GM12878 (cell line): ENCODE data around the gene MALT1.

Experiments used
- CTCF ChIP-seq, 3 experiments: IDR thresholded peaks in 2 of 3; conservative IDR thresholded peaks in 1 of 3; 2 replicates each; pipeline ENCODE4 v1.5.1; 2011; ENCODE audit warnings: low read depth in 3 of 3, low read length in 3 of 3, mild to moderate bottlenecking in 3 of 3, control low read depth in 2 of 3, moderate library complexity in 2 of 3, inconsistent platforms in 1 of 3, mixed read lengths in 1 of 3; ENCODE audit not compliant: control insufficient read depth in 2 of 3, insufficient read depth in 1 of 3; ENCODE audit errors: extremely low read depth in 1 of 3
- EP300 ChIP-seq, 2 experiments: fragments of 150-350 bp in 1 of 2; IDR thresholded peaks; 2 replicates each; pipeline ENCODE4 v1.6.1; 2011 to 2012; ENCODE audit warnings: low read depth in 2 of 2, low read length in 2 of 2, borderline replicate concordance in 1 of 2, improper control_type of control experiment in 1 of 2, inconsistent platforms in 1 of 2; ENCODE audit not compliant: control insufficient read depth in 1 of 2
- MYC ChIP-seq: IDR thresholded peaks from 2 replicates; pipeline ENCODE4 v1.6.1; 2011; ENCODE audit warnings: mild to moderate bottlenecking, low read length, moderate library complexity, inconsistent platforms; ENCODE audit not compliant: insufficient read depth, insufficient replicate concordance, insufficient read length, severe bottlenecking
- REST ChIP-seq: IDR thresholded peaks from 2 replicates; pipeline ENCODE4 v1.6.1; 2012; ENCODE audit warnings: mild to moderate bottlenecking, low read depth, low read length

- TF ChIP-seq REST (no peak), CTCF (IDR thresholded peaks at IDR 0.05 in 2 of 3, conservative IDR thresholded peaks at IDR 0.05 in 1 of 3; ENCODE audit: control insufficient read depth in 2 of 3, extremely low read depth in 1 of 3, insufficient read depth in 1 of 3, low read depth in 3 of 3, low read length in 3 of 3) (no peak), MYC (no peak), EP300 (IDR thresholded peaks at IDR 0.05; ENCODE audit: borderline replicate concordance in 1 of 2, control insufficient read depth in 1 of 2, low read depth in 2 of 2, low read length in 2 of 2) (no peak)
Observed at GRCh38 chr18:58697146-58697545, 25.9 kb downstream of the MALT1 start.
